Right cardiac atrium (tissue), 5 donors: ENCODE results near the gene BSN. TPM values are rescaled to one million over a fixed set of nuclear protein-coding genes. Genes with fewer than 3 reads are reported as not detected.

Experiments used
- ATAC-seq, 2 donors: fragments of 200-7000 bp; cut with Tn5 transposase; one replicate each; pipeline versions ENCODE4 v1.8.0 to v1.9.1; 2020; ENCODE audit warnings: moderate library complexity in 2 of 2, mild to moderate bottlenecking in 1 of 2
- DNase-seq, 3 donors: peaks; one replicate each; pipeline ENCODE4 v3.0.0-alpha.2; 2020
- H3K27ac ChIP-seq: one replicate; pipeline ENCODE4 v1.5.1; 2013; ENCODE audit warnings: mild to moderate bottlenecking, low read length, control low read depth, moderate library complexity
- H3K27me3 ChIP-seq: one replicate; pipeline ENCODE4 v1.6.1; 2013; ENCODE audit not compliant: control insufficient read depth, insufficient read depth
- H3K4me1 ChIP-seq: one replicate; pipeline ENCODE4 v1.6.1; 2013; ENCODE audit warnings: low read length; ENCODE audit not compliant: control insufficient read depth, insufficient read depth
- H3K4me3 ChIP-seq: one replicate; pipeline ENCODE4 v1.5.1; 2013; ENCODE audit warnings: low read length, control low read depth
- H3K9me3 ChIP-seq: one replicate; pipeline ENCODE4 v1.6.1; 2013; ENCODE audit warnings: low read length; ENCODE audit not compliant: control insufficient read depth
- WGBS: extraction: QIAGEN DNeasy Blood & Tissue Kit; methylation state at CpG from one replicate; pipeline ENCODE4 v1.1.7; 2013; 5-methylcytosine and 5-hydroxymethylcytosine counted together
- intact Hi-C, 4 donors: fragments of 100-400 bp; cut with DNase I; formaldehyde crosslinking; loops; one replicate each; pipeline versions ENCODE4 v1.11.0 to v1.14.0; 2022 to 2023
- polyA plus RNA-seq: library from polyadenylated mRNA; stranded (reverse); fragments of 200-250 nt; gene quantifications from one replicate; pipeline ENCODE4 v1.2.3, GENCODE V29; 2013
- total RNA-seq, 4 donors: library from RNA; stranded (reverse); fragmentation: NEBNext Ultra II Directional; extraction: Animal tissue kit (Norgen Biotek cat#: 25700); gene quantifications; one replicate each; pipeline ENCODE4 v1.2.1, GENCODE V29; 2021
- donor health status: healthy with polysubstance abuse.
- donor health status: DM: no; HTN: yes; CAD: no.
- donor health status: DM: no; HTN: no; CAD: no.
- donor health status: DM: no; HTN: yes; CAD: no; lungs with severe emphysema.
- donor health status: DM: yes; HTN: yes; CAD: no.

The BSN gene
- total and polyA plus RNA-seq, 5 donors = 0.25 to 1.4 (median 0.38) TPM

DNA sequence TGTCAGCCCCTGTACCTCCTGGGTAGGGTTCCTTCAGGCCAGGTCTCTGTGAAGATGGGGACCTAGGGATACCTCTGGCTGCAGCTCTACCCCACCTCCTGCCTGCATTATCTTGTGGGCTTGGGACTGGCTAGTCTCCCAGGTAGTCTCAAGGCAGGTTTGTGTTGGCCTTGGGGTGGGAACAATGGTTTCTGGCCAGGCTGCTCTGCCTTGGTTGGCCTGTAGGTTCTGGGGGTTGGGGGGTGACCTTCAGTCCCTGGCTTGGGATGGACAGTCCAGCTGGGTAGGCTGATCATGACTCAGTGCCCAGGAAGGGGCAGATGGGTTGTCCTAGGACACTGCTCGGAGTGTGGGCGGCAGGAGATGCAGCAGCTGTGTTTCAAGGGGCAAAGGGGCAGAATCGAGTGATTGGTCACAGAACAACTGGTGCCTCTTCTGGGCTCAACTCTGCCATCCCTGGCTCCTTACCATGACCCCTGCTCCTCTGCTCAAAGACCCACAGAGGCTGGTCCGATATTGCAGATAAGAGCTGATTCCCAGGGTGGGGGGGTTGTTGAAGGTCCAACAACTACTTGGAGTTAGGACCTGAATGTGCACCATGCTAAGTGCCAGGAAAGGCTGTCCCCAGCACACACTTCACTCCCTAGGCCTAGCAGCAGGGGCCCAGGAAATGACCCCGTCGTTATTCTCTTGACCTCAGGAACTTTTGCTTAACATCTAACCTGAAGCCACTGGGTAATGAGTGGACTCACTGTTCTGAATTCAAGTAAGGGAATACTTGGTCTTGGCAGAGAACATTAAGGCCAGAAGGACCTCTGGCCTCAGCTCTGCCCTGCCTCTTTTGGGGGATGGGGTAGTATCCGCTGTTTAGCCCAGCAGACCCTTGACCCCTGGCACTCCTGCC, 18.1 kb upstream of the BSN start:
- Histone ChIP-seq H3K27me3 (no peaks in the 10 kb centered on the region), H3K9me3 (no peaks in the 10 kb centered on the region), H3K4me1 (peaks cover 6% of the 10 kb centered on the region), H3K27ac (no peak overlapping the region), H3K4me3 (no peak overlapping the region)
- ATAC-seq (no peak), DNase-seq (no peak)
- 64% methylated on average over 7 of the region's 7 CpGs for WGBS
- intact Hi-C loops = loop anchor here in 2 of 4 donors (5.0 kb wide), 1 partner anchor 136 kb away; the partner anchor contains the start of gene APEH (in 2 of the 2)

DNA sequence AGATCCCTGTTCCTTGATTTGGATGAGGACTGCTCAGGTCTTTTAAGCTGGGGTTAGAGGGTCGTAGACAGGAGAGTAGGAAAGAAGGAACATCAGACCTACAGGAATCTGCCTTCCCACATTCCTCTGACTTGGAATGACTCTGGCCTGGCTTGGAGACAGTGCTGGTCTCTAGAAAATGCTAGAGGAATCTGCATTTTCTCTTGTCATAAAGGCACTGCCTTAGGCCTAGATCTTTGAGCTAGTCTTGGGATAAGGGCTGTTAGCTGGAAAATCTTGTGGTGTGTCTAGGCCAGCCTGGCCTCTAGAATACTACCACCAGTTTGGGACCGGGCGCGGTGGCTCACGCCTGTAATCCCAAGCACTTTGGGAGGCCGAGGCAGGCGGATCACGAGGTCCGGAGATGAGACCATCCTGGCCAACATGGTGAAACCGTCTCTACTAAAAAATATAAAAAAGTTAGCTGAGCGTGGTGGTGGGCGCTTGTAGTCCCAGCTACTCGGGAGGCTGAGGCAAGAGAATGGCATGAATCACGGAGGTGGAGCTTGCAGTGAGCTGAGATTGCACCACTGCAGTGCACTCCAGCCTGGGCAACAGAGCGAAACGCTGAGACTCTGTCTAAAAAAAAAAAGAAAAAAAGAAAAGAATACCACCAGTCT, 17.3 kb upstream of the BSN start:
- WGBS = 85% methylated on average over 16 of the region's 16 CpGs
- Histone ChIP-seq H3K27ac (no peak overlapping the region), H3K4me1 (peaks cover 6% of the 10 kb centered on the region)

DNA sequence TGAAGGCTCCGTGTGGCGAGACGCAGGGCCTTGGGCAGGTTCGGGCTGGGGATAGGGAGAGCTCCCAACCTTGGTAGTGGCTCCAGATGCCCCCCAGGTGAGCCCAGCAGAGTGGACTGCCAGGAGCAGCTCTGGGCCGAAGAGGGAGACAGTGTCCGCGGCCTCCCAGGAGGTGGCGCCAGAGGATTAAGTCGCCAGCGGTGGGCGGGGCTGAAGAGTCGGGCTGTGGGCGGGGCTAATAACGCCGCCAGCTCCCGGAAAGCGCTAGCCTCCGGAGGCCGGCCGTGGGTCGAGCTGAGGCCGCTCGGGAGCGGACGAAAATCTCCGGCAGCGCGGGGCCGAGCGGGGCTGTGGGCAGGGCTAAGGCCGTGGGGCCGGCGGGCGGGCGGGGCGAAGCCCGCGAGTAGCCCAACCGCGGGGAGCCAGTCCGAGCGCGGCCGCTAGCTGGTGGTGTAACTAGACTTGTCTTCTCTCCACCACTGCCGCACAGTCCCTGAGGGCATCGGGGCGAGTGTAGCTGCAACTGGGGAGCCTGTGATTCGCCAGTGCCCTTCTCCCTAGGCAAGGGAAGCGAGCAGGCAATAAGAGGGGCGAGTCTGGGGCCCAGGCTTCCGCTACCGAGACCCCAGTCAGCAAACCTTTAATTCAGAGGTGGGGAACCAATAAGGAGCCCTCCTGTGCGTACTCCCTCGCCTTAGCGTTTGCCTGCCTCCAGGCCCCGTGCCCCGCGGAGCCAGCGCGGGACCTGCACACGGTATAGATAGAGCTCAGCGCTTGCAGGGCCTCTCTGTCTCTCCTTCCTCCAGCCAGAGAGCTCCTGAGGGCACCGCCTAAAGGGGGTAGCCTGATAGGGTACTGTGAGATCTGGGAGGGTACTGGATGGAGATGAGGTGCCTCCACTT, 14.4 kb upstream of the BSN start:
- Histone ChIP-seq H3K27me3 (no peaks in the 10 kb centered on the region), H3K9me3 (no peaks in the 10 kb centered on the region), H3K4me3 (peak overlapping the region; percentile 46), H3K27ac (peak overlapping the region; percentile 89), H3K4me1 (peaks cover 6% of the 10 kb centered on the region)
- DNase-seq = peak; percentile 95 to 98 (median 97)
- under 1% methylated on average over 63 of the region's 63 CpGs for WGBS
- intact Hi-C loops = loop anchor here (2.0 to 5.0 kb wide), 2 partner anchors 131 to 132 kb away; partner anchors contain the start of gene APEH (in 3 of the 4)
- ATAC-seq = peak; percentile 98 to 99

More for the DNA sequence above, 17.3 kb upstream of the BSN start:
- H3K27me3 ChIP-seq = no peaks in the 10 kb centered on the region
- no peak for DNase-seq
- ATAC-seq = no peak
- intact Hi-C loops = loop anchor here in 2 of 4 donors (5.0 kb wide), 1 partner anchor 135 kb away; the partner anchor contains the start of gene APEH (in 2 of the 2)
- H3K9me3 ChIP-seq = no peaks in the 10 kb centered on the region
- no peak overlapping the region for H3K4me3 ChIP-seq

DNA sequence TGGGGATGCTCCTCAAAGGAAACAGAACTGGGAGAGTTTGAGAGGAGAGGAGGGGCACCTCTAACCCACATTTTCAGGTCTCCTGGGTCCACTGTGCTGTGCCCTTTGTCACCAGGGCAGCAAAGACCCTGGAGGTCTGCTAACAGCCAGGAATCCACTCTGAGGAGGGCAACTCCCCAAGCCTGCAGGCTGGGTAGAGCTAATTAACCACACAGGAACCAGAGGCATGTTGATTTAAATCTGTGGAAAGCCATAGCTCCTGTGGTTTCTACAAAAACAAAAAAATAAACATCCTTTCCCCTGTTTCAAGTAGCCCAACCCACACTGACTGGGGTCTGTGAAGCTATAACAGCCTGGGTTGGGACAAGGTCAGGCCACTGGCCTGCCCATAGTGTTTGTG, 2.2 kb upstream of the BSN start:
- DNase-seq (no peak), ATAC-seq (no peak)
- Histone ChIP-seq H3K9me3 (no peaks in the 10 kb centered on the region), H3K4me3 (no peak overlapping the region), H3K27me3 (no peaks in the 10 kb centered on the region), H3K27ac (no peak overlapping the region), H3K4me1 (peaks cover 6% of the 10 kb centered on the region)
- intact Hi-C loops = no loop called here

DNA sequence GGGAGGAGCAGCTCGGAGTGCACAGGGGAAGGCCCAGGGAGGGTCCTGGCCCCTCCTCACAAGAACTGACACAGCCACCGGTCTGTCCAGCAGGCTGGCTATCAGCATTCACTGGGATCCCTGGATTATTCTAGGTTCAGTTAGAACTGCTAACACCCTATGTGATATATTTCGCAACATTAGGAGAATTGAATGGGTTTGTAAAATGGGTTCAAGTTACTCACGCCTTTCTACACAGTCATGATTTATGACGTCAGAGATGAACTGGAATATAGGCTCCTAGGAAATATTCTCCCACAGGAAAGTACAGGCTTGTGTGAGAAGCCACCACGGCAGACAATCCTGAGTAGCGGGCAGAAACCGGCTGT, 969 bp upstream of the BSN start:
- Histone ChIP-seq H3K27ac (peak overlapping the region; percentile 68), H3K9me3 (no peaks in the 10 kb centered on the region), H3K27me3 (no peaks in the 10 kb centered on the region), H3K4me3 (peak overlapping the region; percentile 58), H3K4me1 (peaks cover 6% of the 10 kb centered on the region)
- ATAC-seq (no peak), DNase-seq (peak in 1 of 3 donors; percentile 39)
- 47% methylated on average over 8 of the region's 8 CpGs for WGBS
- intact Hi-C loops = no loop called here

DNA sequence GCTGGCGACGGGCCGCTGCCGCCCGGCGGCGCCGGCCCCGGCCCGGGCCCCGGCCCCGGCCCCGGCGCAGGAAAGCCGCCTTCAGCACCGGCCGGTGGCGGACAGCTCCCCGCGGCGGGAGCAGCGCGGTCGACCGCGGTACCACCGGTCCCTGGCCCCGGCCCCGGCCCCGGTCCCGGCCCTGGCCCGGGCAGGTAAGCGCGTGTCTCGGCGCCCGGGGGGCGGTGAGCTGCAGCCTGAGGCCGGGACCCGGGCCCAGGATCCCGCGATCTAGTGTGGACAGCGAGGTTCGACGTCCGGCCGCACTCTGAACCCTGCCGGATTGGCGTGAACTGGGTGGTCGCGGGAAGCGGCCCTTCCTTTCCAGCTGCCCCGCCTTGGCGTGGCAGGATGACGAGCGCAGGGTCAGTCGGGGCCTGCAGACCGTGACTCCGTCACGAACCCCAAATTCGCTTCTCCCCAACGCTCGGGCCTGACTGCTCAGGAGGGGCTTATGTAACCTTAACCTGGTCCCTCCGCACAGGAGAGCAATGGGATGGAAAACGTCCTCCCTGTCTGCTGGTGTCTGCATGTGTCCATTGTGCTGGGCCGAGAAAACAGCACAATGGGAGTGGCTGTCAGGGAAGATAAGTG, 472 bp downstream of the BSN start:
- Histone ChIP-seq H3K27me3 (no peaks in the 10 kb centered on the region), H3K9me3 (no peaks in the 10 kb centered on the region), H3K4me1 (peaks cover 6% of the 10 kb centered on the region), H3K4me3 (peak overlapping the region; percentile 58), H3K27ac (no peak overlapping the region)
- under 1% methylated on average over 66 of the region's 66 CpGs for WGBS
- intact Hi-C loops = loop anchor here in 1 of 4 donors (5.0 kb wide), 1 partner anchor 108 kb away; no protein-coding TSS in a partner anchor
- ATAC-seq (peak; percentile 62 to 72), DNase-seq (peak in 1 of 3 donors; percentile 42)

DNA sequence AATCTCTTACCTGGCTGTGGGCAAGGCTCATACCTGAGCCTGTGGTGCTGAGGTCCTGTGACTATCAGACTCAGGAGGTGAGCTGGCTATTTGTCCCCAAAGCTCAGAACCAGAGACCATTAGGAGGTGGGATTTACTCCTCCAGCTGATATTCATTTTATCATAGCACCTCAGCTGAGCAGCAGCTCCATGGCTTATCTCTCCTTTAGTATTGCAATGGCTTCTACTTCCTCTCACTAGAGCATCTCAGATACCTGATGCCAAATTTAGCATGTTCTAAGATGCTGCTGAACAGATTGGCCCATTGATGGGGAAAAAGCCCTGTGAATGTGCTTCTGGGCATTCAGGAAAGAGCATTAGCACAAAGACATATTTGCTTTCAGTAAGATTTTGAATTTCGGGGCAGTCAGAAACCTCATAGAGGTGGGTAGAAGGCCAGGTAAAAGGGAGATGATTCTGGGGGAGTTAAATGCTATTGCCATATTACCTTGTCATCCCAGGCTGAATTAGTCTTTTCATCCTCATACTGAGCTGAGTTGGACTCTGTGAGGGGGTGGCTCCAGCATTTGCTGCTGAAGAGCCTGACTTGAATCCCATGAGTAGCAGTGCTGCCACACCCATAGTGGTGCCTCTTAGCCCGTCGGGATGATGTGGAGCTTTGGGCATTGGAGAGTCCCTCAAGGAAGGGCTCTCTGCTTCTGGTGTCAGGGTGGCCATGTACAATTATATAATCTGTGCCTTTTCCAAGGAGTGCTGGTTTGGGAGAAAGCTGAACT, 2.4 kb downstream of the BSN start:
- Histone ChIP-seq H3K27ac (no peak overlapping the region), H3K4me1 (peaks cover 6% of the 10 kb centered on the region), H3K27me3 (no peaks in the 10 kb centered on the region), H3K4me3 (no peak overlapping the region), H3K9me3 (no peaks in the 10 kb centered on the region)
- WGBS = 89% methylated on average over 3 of the region's 3 CpGs
- DNase-seq = no peak
- no peak for ATAC-seq
- intact Hi-C loops = loop anchor here in 1 of 4 donors (5.0 kb wide), 1 partner anchor 106 kb away; no protein-coding TSS in a partner anchor

DNA sequence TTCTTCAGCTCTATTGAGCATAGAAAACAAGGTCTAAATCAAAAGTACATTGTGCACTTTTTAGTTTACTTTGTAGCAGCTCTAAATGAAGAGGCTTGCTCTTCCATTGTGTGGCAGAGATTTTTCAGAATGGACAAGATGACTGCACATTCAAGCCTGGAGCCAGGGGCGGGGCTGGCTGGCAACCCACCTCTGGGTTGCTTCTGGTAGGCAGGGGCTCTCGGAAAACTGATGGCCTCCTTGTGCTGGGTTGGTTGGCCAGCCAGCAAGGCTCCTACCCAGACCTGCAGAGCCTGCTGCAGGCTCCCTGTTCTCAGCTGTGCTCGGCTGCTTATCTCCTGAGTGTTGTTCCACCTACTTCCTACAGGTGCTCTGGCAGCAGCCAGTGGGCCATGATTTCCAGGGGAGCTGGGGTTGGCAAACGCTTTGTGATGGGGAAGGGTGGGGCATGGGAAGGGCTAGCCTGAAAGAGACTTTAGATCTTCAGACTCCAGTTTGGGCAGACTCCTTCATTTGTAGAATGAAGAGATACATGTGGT, 8.8 kb downstream of the BSN start:
- no peak overlapping the region for H3K4me3 ChIP-seq
- H3K4me1 ChIP-seq = no peaks in the 10 kb centered on the region
- WGBS = 54% methylated on average over 4 of the region's 4 CpGs
- intact Hi-C loops = no loop called here
- H3K27me3 ChIP-seq = no peaks in the 10 kb centered on the region
- DNase-seq (no peak), ATAC-seq (no peak)
- H3K9me3 ChIP-seq = no peaks in the 10 kb centered on the region
- no peak overlapping the region for H3K27ac ChIP-seq

DNA sequence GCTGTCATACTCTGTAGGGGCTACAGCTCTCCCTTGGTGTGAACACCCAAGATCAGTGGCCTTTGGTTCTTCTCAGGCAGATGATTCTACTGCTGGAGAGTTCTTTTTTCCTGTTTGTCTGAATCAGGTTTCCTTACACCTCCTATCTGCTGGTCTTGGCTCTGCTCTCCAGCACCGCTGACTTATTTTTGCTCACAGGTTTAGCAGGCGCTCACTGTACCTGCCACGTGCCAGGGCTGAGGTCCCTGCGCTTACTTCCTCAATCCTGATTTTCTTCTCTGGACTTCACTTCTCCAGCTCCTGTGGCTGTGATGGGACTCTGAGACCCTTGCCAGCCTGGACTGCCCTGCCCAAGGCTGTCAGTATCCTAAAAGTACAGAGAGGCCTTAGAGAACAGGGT, 9.5 kb downstream of the BSN start:
- intact Hi-C loops = no loop called here
- DNase-seq = no peak
- Histone ChIP-seq H3K27me3 (no peaks in the 10 kb centered on the region), H3K4me3 (no peak overlapping the region), H3K4me1 (no peaks in the 10 kb centered on the region), H3K9me3 (no peaks in the 10 kb centered on the region), H3K27ac (no peak overlapping the region)
- 83% methylated on average over 4 of the region's 4 CpGs for WGBS
- ATAC-seq = no peak
